Choroid plexus epithelial cell (primary cell): ENCODE results near the gene PGAP3.

Source experiments
- DNase-seq: peaks from one replicate; pipeline ENCODE4 v3.0.0-alpha.2; 2010; ENCODE audit warnings: low read depth
- H3K4me3 ChIP-seq: 2 replicates; pipeline ENCODE4 v1.5.1; 2011; ENCODE audit warnings: low read depth, mild to moderate bottlenecking, control low read depth, low read length, moderate library complexity
- CTCF ChIP-seq: conservative IDR thresholded peaks from 2 replicates; pipeline ENCODE4 v1.5.1; 2011; ENCODE audit warnings: low read depth, mild to moderate bottlenecking, control low read depth, inconsistent platforms, low read length, moderate library complexity

The PGAP3 gene

GRCh38 chr17:39719563-39720355 is 31.9 kb upstream of the PGAP3 start:
- H3K4me3 ChIP-seq, result no peak overlapping the region
- no peak for TF ChIP-seq CTCF
- no peak for DNase-seq

GRCh38 chr17:39717660-39718059 is 29.8 kb upstream of the PGAP3 start:
- TF ChIP-seq CTCF, result no peak
- no peak overlapping the region for H3K4me3 ChIP-seq
- no peak for DNase-seq

GRCh38 chr17:39716879-39717536 is 29.2 kb upstream of the PGAP3 start:
- no peak for TF ChIP-seq CTCF
- H3K4me3 ChIP-seq, result no peak overlapping the region
- DNase-seq, result no peak

GRCh38 chr17:39716073-39716818 is 28.4 kb upstream of the PGAP3 start:
- TF ChIP-seq CTCF, result no peak
- no peak for DNase-seq
- no peak overlapping the region for H3K4me3 ChIP-seq

GRCh38 chr17:39715375-39716072 is 27.7 kb upstream of the PGAP3 start:
- H3K4me3 ChIP-seq, result no peak overlapping the region
- TF ChIP-seq CTCF, result no peak
- DNase-seq, result no peak

GRCh38 chr17:39714234-39714633 is 26.4 kb upstream of the PGAP3 start:
- TF ChIP-seq CTCF, result no peak
- no peak overlapping the region for H3K4me3 ChIP-seq
- no peak for DNase-seq
